Measurements from ENCODE around the gene CORT.
"Not testable (repeated sequence)": the region's sequence is repeated elsewhere in the genome, so short reads cannot be mapped to it uniquely, and the experiment has no call there.

GRCh38 chr1:10426535-10426848 is 23.3 kb upstream of the CORT start:
- TF ChIP-seq, protein P1, sequence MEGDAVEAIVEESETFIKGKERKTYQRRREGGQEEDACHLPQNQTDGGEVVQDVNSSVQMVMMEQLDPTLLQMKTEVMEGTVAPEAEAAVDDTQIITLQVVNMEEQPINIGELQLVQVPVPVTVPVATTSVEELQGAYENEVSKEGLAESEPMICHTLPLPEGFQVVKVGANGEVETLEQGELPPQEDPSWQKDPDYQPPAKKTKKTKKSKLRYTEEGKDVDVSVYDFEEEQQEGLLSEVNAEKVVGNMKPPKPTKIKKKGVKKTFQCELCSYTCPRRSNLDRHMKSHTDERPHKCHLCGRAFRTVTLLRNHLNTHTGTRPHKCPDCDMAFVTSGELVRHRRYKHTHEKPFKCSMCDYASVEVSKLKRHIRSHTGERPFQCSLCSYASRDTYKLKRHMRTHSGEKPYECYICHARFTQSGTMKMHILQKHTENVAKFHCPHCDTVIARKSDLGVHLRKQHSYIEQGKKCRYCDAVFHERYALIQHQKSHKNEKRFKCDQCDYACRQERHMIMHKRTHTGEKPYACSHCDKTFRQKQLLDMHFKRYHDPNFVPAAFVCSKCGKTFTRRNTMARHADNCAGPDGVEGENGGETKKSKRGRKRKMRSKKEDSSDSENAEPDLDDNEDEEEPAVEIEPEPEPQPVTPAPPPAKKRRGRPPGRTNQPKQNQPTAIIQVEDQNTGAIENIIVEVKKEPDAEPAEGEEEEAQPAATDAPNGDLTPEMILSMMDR (IDR thresholded peaks at IDR 0.05), result not testable (repeated sequence)
- not testable (repeated sequence) for TF ChIP-seq POLR2A (IDR thresholded peaks at IDR 0.05)

All from Peyer's patch (tissue), 4 donors.